Ishikawa (cell line): ENCODE results near the gene CAMK2A.
A peak's percentile ranks its signal among the peaks of the same experiment; 100 is the strongest.

ENCODE experiments used
- CEBPB ChIP-seq: IDR thresholded peaks from 2 replicates; pipeline ENCODE4 v1.6.1; 2012
- CREB1 ChIP-seq: IDR thresholded peaks from 2 replicates; pipeline ENCODE4 v1.6.1; 2012; ENCODE audit warnings: low read depth
- EGR1 ChIP-seq: IDR thresholded peaks from 2 replicates; pipeline ENCODE4 v1.6.1; 2012
- EP300 ChIP-seq: IDR thresholded peaks from 2 replicates; pipeline ENCODE4 v1.6.1; 2012; ENCODE audit warnings: borderline replicate concordance
- FOXM1 ChIP-seq: IDR thresholded peaks from 2 replicates; pipeline ENCODE4 v1.6.1; 2012; ENCODE audit warnings: low read depth, borderline replicate concordance
- NFIC ChIP-seq: IDR thresholded peaks from 2 replicates; pipeline ENCODE4 v1.6.1; 2012
- RAD21 ChIP-seq: IDR thresholded peaks from 2 replicates; pipeline ENCODE4 v1.6.1; 2012; ENCODE audit warnings: low read depth
- TAF1 ChIP-seq: IDR thresholded peaks from 2 replicates; pipeline ENCODE4 v1.6.1; 2012; ENCODE audit warnings: low read depth, mild to moderate bottlenecking
- TCF12 ChIP-seq: IDR thresholded peaks from 2 replicates; pipeline ENCODE4 v1.6.1; 2012; ENCODE audit warnings: low read depth
- TEAD4 ChIP-seq: IDR thresholded peaks from 2 replicates; pipeline ENCODE4 v1.6.1; 2012
- USF1 ChIP-seq: IDR thresholded peaks from 2 replicates; pipeline ENCODE4 v1.6.1; 2012
- YY1 ChIP-seq: IDR thresholded peaks from 2 replicates; pipeline ENCODE4 v1.6.1; 2012; ENCODE audit warnings: low read depth
- ZBTB7A ChIP-seq: IDR thresholded peaks from 2 replicates; pipeline ENCODE4 v1.6.1; 2012; ENCODE audit warnings: low read depth
- TF ChIP-seq, protein P1 (sequence below): IDR thresholded peaks from 2 replicates; pipeline ENCODE4 v1.6.1; 2012
- TF ChIP-seq, protein P2 (sequence below): IDR thresholded peaks from 2 replicates; pipeline ENCODE4 v1.6.1; 2012; ENCODE audit warnings: low read depth, mild to moderate bottlenecking

The CAMK2A gene

DNA sequence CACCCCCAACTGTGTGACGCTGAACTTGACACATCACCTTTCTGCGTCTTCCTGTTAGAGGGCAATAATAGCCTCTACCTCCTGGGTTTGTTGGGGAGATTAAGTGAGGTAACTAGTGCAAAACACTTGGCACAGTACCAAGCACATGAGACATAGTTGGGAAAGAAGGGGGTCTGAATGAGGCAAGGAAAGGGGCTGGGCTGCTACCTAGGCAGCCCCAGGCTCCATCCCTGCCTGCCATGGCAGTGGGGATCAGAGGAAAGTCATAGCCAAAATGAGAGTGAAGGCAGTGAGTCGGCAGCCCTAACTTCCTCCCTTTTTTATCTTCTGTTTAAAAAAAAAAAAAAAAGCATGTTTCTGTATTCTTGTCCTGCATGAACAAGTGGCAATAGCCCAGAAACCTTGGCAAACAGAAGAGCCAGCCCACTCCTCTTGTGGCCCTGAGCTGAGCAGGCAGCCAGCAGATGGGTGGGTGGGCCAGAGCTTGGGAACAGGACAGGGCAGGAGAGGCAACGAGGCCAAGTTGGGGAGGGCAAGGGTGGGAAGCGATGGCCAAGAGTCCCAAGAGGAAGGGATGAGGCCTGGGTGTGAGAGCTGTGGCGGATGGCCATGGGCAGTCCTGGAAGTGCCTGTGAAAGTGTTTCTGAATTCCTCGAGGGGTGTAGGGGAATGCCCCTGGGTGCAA is 11.4 kb downstream of the CAMK2A start:
- no peak for TF ChIP-seq RAD21
- TF ChIP-seq, protein P1, sequence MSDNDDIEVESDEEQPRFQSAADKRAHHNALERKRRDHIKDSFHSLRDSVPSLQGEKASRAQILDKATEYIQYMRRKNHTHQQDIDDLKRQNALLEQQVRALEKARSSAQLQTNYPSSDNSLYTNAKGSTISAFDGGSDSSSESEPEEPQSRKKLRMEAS, result no peak
- no peak for TF ChIP-seq ZBTB7A
- no peak for TF ChIP-seq USF1
- no peak for TF ChIP-seq TCF12
- TF ChIP-seq YY1, result no peak
- TF ChIP-seq EGR1, result no peak
- no peak for TF ChIP-seq TEAD4
- TF ChIP-seq CREB1, result no peak
- no peak for TF ChIP-seq EP300
- TF ChIP-seq, protein P2, sequence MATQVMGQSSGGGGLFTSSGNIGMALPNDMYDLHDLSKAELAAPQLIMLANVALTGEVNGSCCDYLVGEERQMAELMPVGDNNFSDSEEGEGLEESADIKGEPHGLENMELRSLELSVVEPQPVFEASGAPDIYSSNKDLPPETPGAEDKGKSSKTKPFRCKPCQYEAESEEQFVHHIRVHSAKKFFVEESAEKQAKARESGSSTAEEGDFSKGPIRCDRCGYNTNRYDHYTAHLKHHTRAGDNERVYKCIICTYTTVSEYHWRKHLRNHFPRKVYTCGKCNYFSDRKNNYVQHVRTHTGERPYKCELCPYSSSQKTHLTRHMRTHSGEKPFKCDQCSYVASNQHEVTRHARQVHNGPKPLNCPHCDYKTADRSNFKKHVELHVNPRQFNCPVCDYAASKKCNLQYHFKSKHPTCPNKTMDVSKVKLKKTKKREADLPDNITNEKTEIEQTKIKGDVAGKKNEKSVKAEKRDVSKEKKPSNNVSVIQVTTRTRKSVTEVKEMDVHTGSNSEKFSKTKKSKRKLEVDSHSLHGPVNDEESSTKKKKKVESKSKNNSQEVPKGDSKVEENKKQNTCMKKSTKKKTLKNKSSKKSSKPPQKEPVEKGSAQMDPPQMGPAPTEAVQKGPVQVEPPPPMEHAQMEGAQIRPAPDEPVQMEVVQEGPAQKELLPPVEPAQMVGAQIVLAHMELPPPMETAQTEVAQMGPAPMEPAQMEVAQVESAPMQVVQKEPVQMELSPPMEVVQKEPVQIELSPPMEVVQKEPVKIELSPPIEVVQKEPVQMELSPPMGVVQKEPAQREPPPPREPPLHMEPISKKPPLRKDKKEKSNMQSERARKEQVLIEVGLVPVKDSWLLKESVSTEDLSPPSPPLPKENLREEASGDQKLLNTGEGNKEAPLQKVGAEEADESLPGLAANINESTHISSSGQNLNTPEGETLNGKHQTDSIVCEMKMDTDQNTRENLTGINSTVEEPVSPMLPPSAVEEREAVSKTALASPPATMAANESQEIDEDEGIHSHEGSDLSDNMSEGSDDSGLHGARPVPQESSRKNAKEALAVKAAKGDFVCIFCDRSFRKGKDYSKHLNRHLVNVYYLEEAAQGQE, result no peak
- no peak for TF ChIP-seq FOXM1
- TF ChIP-seq NFIC, result no peak

GRCh38 chr5:150277043-150277442 is 12.5 kb downstream of the CAMK2A start:
- no peak for TF ChIP-seq USF1
- TF ChIP-seq RAD21, result no peak
- no peak for TF ChIP-seq EGR1
- no peak for TF ChIP-seq NFIC
- TF ChIP-seq TCF12, result no peak
- TF ChIP-seq ZBTB7A, result no peak
- TF ChIP-seq, protein P2, result no peak
- no peak for TF ChIP-seq TAF1
- TF ChIP-seq FOXM1, result no peak
- no peak for TF ChIP-seq CEBPB
- TF ChIP-seq EP300, result no peak
- no peak for TF ChIP-seq CREB1
- TF ChIP-seq, protein P1, result no peak
- TF ChIP-seq YY1, result no peak
- no peak for TF ChIP-seq TEAD4

- TF ChIP-seq ZBTB7A (no peak), YY1 (no peak), CREB1 (no peak), FOXM1 (no peak), RAD21 (no peak), NFIC (no peak), CEBPB (no peak), USF1 (no peak), EP300 (no peak), TEAD4 (no peak), TCF12 (no peak), TAF1 (no peak), EGR1 (no peak)
- TF ChIP-seq, protein P2, result no peak
- TF ChIP-seq, protein P1, result no peak
Observed at GRCh38 chr5:150274811-150275210, 14.8 kb downstream of the CAMK2A start.

DNA sequence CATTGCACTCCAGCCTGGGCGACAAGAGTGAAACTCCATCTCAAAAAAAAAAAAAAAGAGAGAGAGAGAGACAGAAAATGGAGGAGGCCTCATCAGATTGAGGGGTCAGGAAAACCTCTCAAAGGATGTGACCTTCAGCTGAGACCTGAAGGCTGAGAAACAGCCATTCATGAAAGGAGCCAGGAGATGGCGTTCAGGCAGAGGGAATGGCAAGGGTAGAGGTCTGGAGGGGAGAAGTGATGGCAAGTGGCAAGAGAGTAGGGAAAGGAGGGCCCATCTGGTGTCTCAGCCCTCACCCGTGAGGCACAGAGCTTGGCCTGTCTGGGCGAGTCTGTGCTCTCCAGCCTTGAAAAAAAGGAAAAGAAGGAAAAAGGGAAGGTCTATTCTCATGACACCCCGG is 17.0 kb downstream of the CAMK2A start:
- TF ChIP-seq RAD21, result peak; percentile 73
- TF ChIP-seq FOXM1, result no peak
